ENCODE measurements around the gene RETN.

DNA sequence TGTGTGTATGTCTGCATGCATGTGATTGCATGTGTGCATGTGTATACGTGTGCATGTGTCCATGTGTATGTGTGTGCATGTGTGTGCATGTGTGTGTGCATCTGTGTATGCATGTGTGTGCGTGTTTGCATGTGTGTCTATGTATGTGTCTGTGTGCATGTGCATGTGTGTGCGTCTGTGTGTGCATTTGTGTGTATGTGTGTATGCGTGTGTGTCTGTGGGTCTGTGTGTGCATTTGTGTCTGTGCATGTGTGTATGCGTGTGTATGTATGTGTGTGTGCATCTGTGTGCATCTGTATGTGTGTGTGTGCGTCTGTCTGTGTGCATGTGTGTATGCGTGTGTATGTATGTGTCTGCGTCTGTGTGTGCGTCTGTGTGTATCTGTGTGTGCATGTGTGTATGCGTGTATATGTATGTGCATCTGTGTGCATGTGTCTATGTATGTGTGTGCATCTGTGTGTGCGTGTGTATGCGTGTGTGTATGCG is 28.9 kb upstream of the RETN start:
- TF ChIP-seq POLR2A (IDR thresholded peaks at IDR 0.05; ENCODE audit: low read depth, low read length): no peak
- no peak for TF ChIP-seq TAF1 (IDR thresholded peaks at IDR 0.05; ENCODE audit: borderline replicate concordance, low read depth, low read length)
- peak; percentile 52; the same call in 1 of the 2 replicates for TF ChIP-seq POLR2AphosphoS5 (IDR thresholded peaks at IDR 0.05; ENCODE audit: low read depth, low read length)

Measured in GM12892 (cell line).